ENCODE measurements around the gene BMPR2.
"Not testable (repeated sequence)": the region's sequence is repeated elsewhere in the genome, so short reads cannot be mapped to it uniquely, and the experiment has no call there.

Gene BMPR2

DNA sequence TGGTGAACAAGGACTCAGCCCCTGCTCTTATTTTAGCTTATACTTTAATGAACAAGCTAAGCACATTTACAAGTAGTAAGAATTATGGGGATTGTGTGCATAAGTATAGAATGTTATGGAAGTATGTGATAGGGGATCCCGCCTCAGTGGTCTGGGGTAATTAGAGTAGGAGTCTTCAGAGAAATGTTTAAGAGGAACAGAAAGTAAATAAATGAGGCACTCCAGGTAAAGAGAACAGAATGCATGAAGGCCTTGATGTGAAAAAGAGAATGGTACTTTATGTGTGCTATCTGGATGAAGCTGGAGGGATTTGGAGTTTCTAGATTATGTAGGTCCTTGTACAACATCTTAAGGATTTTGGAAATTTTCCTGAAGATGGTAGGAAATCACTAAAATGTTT is 76.6 kb downstream of the BMPR2 start:
- no peak for DNase-seq (ENCODE audit: low read depth in 2 of 2)

DNA sequence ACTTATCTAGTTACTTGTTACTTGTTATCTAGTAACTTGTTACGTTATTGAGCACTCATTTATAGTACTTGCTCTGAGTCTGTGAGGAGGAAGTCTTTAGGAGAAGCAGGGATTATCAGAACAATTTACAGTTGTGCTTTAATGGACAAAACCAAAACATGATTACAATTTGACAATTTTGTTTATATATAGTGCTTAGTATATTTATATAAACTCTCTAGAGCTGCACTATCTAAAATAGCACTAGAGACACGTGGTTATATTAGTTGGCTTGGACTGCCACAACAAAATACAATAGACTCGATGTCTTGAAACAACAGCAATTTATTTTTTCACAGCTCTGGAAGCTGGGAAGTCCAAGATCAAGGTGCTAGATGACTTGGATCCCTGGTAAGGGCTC is 78.4 kb downstream of the BMPR2 start:
- no peak for DNase-seq (ENCODE audit: low read depth in 2 of 2)

DNA sequence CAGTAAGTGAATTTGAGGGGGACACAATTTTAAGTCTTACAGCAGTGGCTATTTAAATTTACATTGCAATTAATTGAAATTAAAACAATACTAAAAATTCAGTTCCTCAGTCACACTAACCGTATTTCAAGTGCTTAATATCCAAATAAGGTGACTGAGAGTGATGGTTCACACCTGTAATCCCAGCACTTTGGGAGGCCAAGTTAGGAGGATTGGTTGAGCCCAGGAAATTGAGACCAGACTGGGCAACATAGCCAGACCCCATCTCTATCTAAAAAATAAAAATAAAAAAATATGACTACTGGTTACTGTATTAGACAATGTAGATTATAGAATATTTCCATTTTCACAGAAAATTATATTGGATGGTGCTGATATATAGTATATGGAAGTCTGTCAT is 79.0 kb downstream of the BMPR2 start:
- no peak for DNase-seq (ENCODE audit: low read depth in 2 of 2)

DNA sequence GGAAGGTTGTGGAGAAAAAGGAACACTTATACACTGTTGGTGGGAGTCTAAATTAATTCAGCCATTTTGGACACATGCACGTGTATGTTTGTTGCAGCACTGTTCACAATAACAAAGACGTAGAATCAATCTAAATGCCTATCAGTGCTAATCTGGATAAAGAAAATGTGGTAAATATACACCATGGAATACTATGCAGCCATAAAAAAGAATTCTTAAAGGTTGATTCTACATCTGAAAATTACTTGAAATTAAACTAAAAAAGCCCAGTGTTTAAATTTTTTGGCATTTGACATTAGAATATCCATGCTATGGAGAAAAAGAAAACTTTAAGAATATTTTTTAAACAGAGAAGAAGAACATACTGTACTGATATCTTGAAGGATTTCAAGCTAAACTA is 84.0 kb downstream of the BMPR2 start:
- DNase-seq (ENCODE audit: low read depth in 2 of 2), result no peak

DNA sequence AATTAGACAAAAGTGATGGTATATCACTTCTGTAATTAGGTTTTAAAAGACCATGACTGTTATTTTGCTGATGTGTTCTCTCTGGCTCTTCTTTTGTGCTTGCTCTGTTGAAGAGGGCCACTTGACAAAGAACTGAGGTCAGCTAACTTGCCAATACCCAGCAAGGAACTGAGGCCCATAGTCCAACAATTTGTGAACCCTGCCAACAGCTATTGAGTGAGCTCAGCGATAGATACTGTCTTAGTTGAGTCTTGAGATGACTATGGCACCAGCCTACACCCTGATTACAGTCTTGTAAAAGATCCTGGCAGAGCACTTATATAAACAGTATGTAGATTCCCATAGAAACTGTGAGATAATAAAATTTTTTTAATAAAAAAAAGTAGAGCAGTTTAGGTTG is 103.0 kb downstream of the BMPR2 start:
- DNase-seq (ENCODE audit: low read depth in 2 of 2), result no peak

DNA sequence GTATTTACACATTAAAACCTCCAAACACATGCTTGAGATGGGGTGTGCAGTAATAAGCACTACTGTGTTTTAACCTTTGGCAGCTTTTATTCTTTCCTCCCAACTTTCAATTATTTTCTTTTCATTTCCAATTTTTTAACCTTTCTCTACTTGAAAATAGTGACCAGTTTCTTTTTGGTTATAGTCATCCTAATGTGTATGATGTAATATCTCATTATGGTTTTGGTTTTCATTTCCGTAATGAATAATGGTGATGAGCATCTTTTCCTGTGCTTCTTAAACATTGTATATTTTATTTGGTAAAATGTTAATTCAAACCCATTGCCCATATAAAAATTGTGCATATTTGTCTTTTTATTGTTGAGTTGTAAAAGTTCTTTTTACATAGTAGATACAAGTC is 103.5 kb downstream of the BMPR2 start:
- DNase-seq (ENCODE audit: low read depth in 2 of 2), result no peak

DNA sequence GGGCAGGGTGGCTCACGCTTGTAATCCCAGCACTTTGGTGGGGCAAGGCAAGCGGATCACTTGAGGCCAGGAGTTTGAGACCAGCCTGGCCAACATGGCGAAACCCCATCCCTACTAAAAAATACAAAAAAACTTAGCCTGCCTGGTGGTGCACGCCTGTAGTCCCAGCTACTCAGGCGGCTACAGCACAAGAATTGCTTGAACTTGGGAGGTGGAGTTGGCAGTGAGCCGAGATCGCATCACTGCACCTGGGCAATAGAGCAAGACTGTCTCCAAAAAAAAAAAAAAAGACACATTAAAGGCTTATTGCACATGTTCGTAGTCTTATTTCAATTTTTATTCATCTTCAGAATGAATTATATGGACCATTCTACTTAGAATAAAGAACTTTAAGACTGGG is 110.2 kb downstream of the BMPR2 start:
- no peak for DNase-seq (ENCODE audit: low read depth in 2 of 2)

DNA sequence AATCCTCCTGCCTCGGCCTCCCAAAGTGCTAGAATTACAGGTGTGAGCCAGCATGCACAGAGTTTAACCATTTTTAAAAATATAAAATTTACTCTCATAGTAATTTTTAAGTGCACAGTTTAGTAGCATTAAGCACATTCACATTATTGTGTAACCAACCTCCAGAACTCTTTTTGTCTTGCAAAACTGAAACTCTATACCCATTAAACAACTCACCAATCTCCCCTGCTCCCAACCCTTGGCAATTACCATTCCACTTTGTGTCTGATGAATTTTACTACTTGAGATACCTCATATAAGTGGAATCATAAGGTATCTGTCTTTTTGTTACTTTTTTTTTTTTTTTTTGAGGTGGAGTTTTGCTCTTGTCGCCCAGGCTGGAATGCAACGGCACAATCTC is 112.5 kb downstream of the BMPR2 start:
- DNase-seq (ENCODE audit: low read depth in 2 of 2), result no peak

DNA sequence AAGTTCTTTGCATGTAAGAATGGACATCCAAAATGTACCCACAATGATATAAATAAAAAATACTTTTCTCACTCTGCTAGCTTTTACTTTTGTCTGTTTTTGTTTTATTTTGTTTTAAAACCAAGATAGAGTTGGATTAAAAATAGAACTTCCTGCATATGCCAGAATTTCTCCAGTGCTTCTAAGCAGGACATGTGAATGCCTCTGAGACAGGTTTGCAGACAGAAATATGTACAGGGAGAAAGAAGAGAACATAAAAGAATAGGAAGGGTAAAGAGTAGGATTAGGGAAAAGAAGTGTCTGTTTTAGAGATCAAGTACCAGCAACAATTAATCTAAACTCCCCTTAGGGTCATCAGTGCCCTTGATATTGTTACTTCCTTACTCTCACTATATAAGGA is 114.4 kb downstream of the BMPR2 start:
- DNase-seq (ENCODE audit: low read depth in 2 of 2), result no peak

DNA sequence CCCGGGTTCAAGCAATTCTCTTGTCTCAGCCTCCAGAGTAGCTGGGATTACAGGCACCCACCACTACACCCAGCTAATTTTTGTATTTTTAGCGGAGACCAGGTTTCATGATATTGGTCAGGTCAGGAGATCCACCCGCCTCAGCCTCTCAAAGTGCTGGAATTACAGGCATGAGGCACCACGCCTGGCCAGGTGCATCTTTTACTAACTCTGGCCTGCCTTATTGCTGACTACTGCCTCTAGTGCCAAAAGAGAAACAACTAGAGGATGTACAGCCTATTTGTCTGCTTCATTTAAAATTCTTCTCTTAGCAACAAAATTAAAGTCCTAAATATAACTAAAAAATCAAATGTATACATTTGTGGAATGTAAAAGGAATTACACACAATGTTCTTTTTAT is 115.4 kb downstream of the BMPR2 start:
- no peak for DNase-seq (ENCODE audit: low read depth in 2 of 2)

DNA sequence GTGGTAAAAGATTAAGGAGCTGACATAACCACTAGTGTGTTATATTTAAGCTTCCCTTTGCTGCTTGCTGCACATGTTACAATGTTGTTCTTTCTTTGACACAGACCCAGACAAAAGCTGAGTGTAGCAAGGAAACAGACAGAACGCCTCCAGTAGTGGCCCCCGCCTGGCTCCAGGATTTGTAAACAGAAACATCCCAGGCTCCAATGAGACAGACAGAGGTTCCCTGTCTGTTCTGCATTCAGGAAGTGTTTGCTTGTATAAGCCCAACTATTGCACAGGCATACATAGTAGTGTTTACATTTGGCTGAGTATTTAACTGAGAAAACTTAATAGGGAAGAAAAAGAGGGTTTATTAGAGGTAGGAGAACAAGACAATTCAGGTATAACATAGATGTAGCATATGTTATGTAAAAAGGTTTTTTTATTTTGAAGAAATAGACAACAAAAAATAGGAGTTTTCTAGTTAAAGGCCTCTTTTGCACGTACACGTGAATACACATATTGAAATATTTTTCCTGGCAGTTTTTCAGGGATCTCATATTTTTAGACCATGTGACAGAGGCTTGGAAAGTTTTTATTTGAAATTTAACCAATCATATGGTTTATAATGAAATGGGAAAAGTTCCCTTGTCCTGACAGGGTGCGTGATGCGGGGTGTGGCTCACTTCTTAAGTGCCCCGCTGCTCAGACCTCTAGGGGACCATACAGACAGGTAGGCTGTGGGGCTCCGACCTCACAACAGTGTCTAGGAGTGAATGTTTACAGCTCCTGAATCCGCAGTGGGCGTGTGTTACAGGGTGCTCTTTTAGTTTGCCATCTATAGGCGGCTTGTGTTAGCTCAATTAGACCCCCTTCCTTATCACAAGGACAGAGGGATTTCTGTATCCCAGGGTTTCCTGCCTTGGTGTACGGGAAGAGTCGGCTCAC is 118.4 kb downstream of the BMPR2 start:
- DNase-seq (ENCODE audit: low read depth in 2 of 2), result no peak

DNA sequence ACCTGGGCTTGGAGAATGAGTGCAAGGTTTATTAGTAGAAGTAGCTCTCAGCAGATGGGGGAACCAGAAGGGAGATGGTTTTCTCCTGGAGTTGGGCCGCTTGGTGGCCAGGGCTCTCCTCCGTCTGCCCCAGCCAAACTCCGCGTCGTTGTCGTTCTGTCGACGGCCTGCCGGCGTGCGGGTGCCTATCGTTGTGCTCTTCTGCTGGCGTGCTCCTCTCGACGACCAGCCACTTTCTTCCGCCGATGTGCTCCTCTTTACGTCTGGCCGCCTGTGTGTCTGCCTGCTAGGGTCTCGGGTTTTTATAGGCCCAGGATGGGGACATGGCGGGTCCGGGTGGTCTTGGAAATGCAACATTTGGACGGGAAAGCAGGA is 119.1 kb downstream of the BMPR2 start:
- no peak for DNase-seq (ENCODE audit: low read depth in 2 of 2)

DNA sequence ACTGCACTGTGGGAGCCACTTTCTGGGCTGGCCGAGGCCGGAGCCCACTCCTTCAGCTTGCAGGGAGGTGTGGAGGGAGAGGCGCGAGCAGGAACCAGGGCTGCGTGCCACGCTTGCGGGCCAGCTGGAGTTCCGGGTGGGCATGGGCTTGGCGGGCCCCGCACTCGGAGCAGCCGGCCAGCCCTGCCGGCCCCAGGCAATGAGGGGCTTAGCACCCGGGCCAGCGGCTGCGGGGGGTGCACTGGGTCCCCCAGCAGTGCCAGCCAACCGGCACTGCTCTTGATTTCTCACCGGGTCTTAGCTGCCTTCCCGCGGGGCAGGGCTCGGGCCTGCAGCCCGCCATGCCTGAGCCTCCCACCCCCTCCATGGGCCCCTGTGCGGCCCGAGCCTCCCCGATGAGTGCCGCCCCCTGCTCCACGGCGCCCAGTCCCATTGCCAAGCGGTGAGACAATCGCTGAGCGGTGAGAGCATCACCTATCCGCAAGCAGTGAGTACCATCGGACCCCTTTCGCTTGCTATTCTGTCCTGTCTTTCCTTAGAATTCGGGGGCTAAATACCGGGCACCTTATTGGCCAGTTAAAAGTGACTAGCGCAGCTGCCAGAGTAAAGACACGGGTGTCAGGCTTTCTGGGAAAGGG is 120.8 kb downstream of the BMPR2 start:
- not testable (repeated sequence) for DNase-seq (ENCODE audit: low read depth in 2 of 2)

DNA sequence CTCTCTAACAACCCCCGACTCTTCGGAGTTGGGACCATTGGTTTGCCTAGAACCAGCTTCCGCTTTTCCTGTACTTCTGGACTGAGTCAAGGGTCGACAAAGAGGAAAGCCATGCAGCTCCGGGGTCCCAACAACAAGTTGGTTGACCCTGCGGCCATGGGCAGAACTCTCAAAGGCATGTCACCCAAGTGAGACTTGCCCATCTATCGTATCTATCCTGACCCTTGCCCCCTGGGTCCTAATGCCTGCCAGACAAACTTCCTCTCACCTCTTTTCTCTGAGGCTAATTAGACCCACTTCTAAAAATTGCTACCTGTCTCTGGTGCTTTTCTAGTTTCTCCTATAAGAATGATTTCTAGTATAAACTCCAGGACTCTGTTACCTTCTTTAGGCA is 121.3 kb downstream of the BMPR2 start:
- DNase-seq (ENCODE audit: low read depth in 2 of 2), result not testable (repeated sequence)

DNA sequence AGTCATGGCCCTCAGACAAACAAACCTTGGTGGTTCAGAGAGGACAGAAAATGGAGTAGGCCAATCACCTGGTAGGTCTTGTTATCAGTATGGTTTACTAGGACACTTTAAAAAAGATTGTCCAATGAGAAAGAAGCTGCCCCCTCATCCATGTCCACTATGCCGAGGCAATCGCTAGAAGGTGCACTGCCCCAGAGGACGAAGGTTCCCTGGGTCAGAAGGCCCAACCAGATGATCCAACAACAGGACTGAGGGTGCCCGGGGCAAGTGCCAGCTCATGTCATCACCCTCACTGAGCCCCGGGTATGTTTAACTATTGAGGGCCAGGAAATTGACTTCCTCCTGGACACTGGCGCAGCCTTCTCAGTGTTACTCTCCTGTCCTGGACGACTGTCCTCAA is 123.7 kb downstream of the BMPR2 start:
- not testable (repeated sequence) for DNase-seq (ENCODE audit: low read depth in 2 of 2)

DNA sequence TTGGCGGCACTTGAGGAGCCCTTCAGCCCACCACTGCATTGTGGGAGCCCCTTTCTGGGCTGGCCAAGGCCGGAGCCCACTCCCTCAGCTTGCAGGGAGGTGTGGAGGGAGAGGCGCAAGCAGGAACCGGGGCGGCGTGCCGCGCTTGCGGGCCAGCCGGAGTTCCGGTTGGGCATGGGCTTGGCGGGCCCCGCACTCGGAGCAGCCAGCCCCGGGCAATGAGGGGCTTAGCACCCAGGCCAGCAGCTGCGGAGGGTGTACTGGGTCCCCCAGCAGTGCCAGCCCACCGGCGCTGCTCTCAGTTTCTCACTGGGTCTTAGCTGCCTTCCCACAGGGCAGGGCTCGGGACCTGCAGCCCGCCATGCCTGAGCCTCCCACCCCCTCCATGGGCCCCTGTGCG is 127.1 kb downstream of the BMPR2 start:
- not testable (repeated sequence) for DNase-seq (ENCODE audit: low read depth in 2 of 2)

DNA sequence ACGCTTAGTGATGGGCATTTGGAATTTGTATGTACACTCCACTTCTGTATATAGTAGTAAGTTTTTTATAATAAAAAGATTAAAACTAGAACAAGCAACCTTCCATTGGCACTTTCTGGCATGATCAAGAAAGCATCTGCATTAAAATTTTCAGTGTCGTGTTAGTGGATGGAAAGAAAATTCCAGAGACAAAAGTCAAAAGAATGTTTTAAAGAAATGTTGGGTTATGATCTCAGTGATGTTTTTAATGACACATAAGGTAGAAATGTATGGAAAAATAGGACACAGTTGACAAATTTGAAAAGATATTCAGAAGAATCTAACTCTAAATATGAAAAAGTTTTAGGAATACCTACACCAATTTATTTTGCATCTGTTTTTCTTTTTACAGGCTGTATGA is 132.6 kb downstream of the BMPR2 start:
- DNase-seq (ENCODE audit: low read depth in 2 of 2), result no peak

DNA sequence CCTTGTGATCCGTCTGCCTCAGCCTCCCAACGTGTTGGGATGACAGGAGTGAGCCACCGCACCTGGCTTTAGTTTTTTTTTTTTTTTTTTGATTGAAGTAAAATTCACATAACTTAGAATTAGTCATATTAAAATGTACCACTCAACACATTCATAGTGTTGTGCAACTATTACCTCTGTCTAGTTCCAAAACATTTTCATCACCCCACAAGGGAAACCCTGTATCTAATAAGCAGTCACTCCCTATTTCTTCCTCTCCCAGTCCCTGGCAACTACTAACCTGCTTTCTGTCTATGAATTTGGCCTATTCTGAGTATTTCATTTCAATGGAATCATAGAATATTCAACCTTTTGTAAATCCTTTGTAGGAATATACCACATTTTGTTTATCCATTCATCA is 134.8 kb downstream of the BMPR2 start:
- DNase-seq (ENCODE audit: low read depth in 2 of 2), result no peak

DNA sequence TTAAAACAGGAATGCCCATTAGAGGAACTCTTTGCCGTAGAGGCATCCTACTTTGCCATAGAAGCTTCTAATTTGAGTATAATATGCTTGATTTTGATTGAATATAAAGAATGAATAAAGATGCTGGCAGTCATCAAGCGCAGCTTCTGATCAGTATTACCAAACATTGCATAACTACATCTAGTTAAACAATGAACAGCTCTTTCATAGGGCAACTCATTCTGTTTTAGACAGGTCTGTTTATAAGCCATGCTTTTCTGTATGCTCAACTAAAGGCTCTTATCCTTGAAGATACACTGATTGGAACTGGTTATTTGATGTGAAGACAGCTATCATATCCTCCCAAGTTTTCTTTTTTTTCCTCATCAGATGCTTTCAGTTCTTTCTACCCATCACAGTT is 136.0 kb downstream of the BMPR2 start:
- no peak for DNase-seq (ENCODE audit: low read depth in 2 of 2)

DNA sequence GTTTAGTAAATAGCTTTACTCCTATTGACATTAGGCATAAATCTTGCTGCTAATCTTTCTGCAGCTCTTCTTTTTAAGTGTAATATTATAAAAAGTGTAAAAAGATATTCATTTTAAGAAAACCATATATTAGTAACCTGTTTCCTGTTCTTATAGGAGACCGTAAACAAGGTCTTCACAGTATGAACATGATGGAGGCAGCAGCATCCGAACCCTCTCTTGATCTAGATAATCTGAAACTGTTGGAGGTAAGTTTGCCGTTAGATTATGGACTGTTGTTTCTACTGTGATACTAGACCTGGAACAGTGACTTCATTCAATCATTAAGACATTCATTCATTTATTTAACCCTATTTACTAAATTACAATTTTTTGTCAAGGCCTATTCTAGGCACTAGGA is 138.6 kb downstream of the BMPR2 start:
- DNase-seq (ENCODE audit: low read depth in 2 of 2), result no peak

DNA sequence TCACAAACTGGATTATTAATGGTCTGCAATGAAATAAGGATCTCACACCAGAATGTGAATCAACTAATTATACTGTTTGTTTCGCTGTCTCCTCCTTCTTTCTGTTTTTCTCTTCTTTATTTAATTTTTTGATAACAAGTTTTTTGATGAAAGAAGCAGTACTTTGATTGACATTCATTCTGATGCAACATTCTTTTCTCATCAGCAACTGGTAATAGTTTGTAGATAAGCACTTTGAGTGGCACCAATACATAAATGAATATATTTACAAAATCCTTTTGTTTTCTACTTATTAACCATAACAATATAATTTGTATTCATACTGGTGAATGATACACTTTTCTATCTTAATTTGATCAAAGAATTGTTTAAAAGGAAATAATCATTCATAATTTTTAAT is 143.3 kb downstream of the BMPR2 start:
- DNase-seq (ENCODE audit: low read depth in 2 of 2), result no peak

DNA sequence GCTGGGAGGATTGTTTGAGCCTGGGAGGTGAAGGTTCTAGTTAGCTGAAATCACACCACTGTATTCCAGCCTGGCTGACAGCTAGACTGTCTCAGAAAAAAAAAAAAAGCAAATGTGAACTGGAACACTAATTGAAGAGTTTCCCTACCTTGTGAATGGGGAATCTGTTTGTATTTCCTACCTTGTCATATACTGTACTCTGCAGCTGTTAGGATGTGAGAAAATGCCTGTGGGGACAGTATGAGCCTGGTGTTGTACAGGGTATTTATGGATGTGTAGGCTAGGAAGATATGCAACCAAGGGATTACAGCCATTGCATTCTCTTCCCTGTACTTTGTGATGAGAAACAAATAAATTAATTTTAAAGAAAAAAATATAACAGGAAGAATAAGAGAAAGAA is 145.3 kb downstream of the BMPR2 start:
- no peak for DNase-seq (ENCODE audit: low read depth in 2 of 2)

DNA sequence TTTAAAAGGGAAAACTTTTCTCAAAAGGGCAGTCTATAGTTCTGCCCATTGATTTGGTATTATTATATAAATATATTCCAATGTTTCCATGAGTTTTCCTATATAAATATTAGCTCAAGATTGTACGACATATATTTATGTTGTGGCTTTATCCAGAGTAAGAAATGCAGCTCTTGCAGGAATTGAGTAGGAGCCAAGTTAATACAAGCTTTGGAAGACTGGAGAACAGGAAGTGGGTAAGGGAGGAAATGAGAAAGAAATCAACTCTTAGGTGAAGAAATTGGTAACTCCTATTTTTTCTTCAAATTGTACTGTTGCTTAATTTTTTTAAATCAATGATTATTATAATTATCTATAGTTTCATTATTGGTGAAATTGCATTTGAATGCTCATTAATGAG is 153.3 kb downstream of the BMPR2 start:
- no peak for DNase-seq (ENCODE audit: low read depth in 2 of 2)

DNA sequence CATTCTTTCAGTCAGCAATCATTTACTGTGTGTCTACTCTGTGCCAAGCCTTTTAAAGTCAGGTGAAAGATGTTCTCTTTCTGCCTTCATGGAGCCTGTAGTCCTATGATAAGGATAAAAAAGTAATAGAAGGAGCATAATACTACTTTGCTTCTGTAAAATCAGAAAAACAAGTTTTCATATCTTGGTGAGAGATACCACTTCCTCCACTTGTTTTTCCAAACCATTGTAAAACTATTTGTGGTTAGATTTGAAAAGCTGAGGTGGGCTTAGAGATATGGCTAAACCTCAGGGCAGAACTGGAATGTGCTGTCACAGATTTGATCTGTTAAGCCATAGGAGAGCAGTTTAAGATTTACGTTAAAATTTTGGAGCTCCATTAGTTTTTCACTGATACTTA is 153.9 kb downstream of the BMPR2 start:
- DNase-seq (ENCODE audit: low read depth in 2 of 2), result no peak
